Omental fat pad (tissue), 4 donors: ENCODE measurements around the gene COLEC12. TPM values are rescaled to one million over a fixed set of nuclear protein-coding genes. Genes with fewer than 3 reads are reported as not detected.

ENCODE experiments used
- ATAC-seq: fragments of 150-250 bp; one replicate; pipeline ENCODE4 v1.9.1; 2016; ENCODE audit warnings: mild to moderate bottlenecking, moderate library complexity; ENCODE audit not compliant: low FRiP score
- DNase-seq: peaks from one replicate; pipeline ENCODE4 v3.0.0-alpha.2; 2019; ENCODE audit warnings: low spot score
- total RNA-seq, 4 donors: library from RNA; depleted of rRNA; stranded (reverse); fragments of >200 nt; gene quantifications; one replicate each; pipeline ENCODE4 v1.1.0, GENCODE V29; 2016
- TF ChIP-seq, protein P1 (sequence below), 3 donors: fragments of 450-650 bp; IDR thresholded peaks; one replicate each; pipeline ENCODE4 v1.5.1; 2016 to 2017; ENCODE audit warnings: antibody characterized with exemption in 3 of 3, mild to moderate bottlenecking in 3 of 3, moderate library complexity in 2 of 3

The COLEC12 gene
- total RNA-seq, 4 donors from 2014 or later: 25.3 to 54.8 (median 42.7) TPM

DNA sequence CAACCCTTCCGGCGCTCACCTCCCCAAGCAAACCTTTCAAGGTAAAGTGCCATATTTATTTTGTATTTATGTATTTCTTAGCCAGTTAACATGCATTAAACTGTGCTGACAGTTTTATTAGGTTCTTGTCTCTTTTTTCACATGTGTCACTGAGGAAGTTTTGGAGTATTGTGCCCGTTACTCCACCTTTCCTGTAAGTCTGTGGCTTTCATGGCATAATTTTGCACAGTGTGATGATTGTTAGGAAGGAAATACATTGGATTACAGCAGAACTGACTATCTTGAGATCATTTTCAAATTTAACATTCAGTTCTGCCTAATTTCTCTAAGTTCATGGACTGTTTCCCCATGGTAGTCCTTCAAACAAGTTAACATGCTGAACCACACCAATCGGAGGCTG, 67.7 kb downstream of the COLEC12 start:
- TF ChIP-seq, protein P1, sequence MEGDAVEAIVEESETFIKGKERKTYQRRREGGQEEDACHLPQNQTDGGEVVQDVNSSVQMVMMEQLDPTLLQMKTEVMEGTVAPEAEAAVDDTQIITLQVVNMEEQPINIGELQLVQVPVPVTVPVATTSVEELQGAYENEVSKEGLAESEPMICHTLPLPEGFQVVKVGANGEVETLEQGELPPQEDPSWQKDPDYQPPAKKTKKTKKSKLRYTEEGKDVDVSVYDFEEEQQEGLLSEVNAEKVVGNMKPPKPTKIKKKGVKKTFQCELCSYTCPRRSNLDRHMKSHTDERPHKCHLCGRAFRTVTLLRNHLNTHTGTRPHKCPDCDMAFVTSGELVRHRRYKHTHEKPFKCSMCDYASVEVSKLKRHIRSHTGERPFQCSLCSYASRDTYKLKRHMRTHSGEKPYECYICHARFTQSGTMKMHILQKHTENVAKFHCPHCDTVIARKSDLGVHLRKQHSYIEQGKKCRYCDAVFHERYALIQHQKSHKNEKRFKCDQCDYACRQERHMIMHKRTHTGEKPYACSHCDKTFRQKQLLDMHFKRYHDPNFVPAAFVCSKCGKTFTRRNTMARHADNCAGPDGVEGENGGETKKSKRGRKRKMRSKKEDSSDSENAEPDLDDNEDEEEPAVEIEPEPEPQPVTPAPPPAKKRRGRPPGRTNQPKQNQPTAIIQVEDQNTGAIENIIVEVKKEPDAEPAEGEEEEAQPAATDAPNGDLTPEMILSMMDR (IDR thresholded peaks at IDR 0.05): no peak
- ATAC-seq (no peak), DNase-seq (no peak)

DNA sequence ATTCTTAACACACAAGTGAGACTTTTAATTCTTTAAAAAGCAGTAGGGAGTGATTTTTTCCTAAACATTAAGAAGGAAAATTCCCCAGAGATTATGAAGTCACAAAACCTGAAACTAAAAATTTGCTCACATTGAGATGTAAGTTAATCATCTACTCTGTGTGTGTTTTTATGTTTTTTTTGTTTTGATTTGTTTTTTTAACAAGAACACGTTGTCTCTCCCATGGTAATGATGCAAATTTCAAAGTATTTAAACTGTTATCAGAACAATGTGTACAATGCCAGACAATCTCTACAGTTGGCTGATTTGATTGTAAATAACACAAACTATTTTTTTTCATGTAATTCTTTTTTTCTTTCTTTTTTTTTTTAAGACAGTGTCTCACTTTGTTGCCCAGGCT, 71.5 kb downstream of the COLEC12 start:
- DNase-seq (no peak), ATAC-seq (no peak)

DNA sequence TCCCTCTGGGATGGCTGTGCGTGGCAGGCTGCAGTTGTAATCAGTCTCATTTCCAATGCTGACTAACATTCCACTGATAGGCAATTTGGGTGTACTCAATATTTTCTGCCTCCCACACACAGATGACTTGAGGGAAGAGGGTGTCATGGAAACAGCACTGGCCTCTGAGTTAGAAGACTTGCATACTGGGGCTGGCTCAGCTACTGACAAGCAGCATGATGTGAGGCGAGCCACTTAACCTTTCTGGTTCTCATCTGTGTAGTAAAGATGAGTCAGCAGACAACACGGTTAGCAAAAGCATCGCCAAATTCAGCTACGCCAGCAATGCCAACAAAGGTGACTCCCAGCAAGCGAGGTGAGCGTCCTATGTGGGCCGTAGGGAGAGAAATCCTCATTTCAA, 73.5 kb downstream of the COLEC12 start:
- peak; percentile 31 for DNase-seq

More for the DNA sequence above, 71.5 kb downstream of the COLEC12 start:
- TF ChIP-seq, protein P1 (IDR thresholded peaks at IDR 0.05): no peak

DNA sequence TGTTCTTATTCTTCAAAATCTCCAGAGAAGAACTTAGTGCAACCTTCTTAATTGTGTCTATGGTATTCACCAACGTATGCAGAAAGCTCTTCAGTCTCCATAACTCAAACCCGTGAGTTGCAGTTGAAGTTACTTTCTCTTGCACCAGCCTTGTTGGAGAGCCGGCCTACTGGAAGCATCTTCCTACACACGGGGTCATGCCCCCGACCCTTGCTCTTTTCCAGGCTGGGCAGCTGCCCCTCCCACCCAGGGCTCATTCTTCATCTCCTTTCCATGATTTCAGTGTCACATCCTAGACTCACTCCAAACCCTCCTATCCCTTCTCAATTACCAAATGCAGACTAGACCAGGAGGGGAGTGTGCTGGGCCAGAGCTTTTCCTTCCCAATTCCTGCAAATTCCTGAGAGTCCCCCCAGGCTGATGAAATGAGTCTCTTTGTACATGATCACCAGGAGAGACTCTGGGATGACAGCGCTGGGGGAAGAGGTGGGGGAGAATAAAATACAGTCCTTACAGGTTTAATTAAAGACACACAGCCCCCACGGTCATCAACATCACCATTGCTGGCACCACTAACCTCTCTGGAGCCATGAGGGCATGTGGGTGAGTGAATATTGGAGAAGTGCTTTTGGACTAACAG, 75.3 kb downstream of the COLEC12 start:
- TF ChIP-seq, protein P1 (IDR thresholded peaks at IDR 0.05): no peak
- no peak for ATAC-seq
- no peak for DNase-seq

More for the DNA sequence above, 73.5 kb downstream of the COLEC12 start:
- TF ChIP-seq, protein P1 (IDR thresholded peaks at IDR 0.05): no peak
- ATAC-seq: peak; percentile 95

DNA sequence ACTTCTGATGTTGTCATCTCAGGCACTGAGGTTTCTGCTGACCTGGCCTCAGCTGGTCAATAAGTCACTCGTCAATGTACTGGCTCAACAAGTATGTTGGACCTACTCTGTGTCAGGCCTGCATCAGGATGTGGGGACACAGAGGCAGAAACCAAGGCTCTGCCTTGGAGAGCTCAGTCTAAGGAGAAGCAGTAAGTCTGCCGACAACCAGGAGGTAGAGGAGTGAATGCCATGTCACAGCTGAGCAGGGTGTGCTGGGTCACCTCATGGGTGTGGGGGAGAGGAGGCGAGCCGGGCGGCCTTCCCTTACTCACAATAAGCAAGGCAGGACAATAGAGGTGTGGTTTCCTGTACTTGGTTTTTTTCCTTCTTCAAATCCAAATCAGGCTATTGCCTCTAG, 75.8 kb downstream of the COLEC12 start:
- DNase-seq (no peak), ATAC-seq (no peak)
- TF ChIP-seq, protein P1 (IDR thresholded peaks at IDR 0.05): no peak

DNA sequence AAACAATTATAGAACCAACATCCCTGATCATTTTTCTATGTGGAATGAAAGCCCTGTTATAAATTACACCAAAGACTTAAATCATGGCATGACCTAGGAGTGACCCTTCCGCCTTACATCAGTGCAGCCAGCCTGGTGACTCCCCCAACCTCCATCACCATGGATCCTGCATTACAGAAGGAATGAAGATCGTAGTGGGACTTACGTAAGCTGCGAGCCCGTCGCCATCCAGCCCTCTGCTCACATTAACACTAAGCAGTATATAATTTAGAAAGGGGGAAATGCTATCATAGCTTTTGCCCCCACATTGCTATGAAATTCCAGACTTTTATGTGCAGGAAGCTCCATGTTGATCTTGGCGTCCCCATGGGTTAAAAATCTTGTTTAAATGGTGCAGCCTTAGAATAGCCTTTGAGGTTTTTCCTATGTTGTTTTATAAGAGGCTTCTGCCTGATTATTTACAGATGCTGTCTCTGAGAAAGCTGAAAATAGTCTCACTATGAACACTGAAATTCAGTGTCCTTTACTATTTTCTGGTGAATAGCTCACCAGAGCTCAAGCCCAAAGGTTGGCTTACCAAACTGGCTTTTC, 76.3 kb downstream of the COLEC12 start:
- DNase-seq: no peak
- TF ChIP-seq, protein P1 (IDR thresholded peaks at IDR 0.05): no peak
- ATAC-seq: peak; percentile 48

DNA sequence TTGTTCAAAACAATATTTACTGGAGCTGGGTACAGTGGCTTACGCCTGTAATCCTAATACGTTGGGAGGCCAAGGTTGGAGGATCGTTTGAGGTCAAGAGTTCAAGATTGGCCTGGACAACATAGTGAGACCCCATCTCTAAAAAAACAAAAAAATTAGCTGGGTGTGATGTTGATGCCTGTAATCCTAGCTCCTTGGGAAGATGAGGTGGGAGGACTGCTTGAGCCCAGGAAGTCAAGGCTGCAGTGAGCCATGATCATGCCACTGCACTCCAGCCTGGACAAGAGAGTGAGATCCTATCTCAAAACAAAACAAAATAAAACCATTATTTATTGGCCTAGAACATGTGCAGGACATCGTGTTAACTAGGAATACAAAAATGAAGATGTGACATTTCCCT, 77.5 kb downstream of the COLEC12 start:
- TF ChIP-seq, protein P1 (IDR thresholded peaks at IDR 0.05): no peak
- DNase-seq (no peak), ATAC-seq (no peak)
